ENCODE results near the gene CTXN1.
"Not testable (repeated sequence)": the region's sequence is repeated elsewhere in the genome, so short reads cannot be mapped to it uniquely, and the experiment has no call there.

CTXN1 gene

DNA sequence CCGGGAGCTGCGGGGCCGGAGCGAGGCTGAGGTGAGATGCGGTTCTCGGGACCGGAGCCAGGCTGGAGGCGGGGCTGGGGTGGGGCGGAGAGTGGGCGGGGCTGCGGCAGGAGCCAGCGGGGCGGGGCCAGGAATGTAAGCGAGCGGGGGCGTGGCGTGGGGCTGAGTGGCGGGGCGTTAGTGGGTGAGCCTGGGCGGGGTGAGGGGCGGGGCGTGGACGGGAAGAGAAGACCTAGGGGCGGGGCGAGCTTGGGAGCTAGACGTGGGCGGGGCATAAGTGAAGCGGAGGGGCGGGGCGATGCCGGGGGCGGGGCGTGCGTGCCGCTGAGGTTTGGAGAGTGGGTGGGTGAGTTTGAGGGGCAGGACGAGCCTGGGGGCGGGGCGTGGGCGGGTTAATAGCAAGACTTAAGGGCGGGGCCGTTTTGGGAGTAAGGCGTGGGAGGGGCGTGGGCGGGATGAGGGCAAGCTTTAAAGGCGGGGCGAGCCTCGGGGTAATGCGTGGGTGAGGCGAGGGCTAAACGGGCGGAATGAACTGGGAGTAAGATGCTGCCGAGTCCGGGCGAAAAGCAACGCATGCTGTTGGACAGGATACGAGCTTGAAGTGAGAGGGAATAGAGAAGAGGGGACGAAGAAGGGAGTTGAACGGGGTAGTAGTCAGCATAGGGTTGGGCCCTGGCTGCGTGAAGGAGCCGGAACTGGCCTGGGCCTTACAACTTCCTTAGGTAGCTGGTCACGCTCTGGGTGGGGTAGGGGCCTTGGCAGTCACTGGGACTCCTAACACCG is 5.2 kb downstream of the CTXN1 start:
- FAIRE-seq (peak; percentile 95), DNase-seq (ENCODE audit: insufficient read length, low spot score) (peak; percentile 89)
- no peak for TF ChIP-seq POLR2AphosphoS5 (IDR thresholded peaks at IDR 0.05; ENCODE audit: low read depth, low read length)
- TF ChIP-seq SPI1 (IDR thresholded peaks at IDR 0.05; ENCODE audit: low read depth, low read length): no peak

- peak; percentile 93 for DNase-seq (ENCODE audit: insufficient read length, low spot score)
- TF ChIP-seq PAX5 (IDR thresholded peaks at IDR 0.05; ENCODE audit: insufficient read depth, low read length, severe bottlenecking) (no peak), SPI1 (IDR thresholded peaks at IDR 0.05; ENCODE audit: low read depth, low read length) (no peak), POU2F2 (IDR thresholded peaks at IDR 0.05; ENCODE audit: low read depth, low read length) (no peak), POLR2AphosphoS5 (IDR thresholded peaks at IDR 0.05; ENCODE audit: low read depth, low read length) (no peak), TAF1 (IDR thresholded peaks at IDR 0.05; ENCODE audit: low read depth, low read length) (no peak), POLR2A (IDR thresholded peaks at IDR 0.05; ENCODE audit: low read depth, low read length) (no peak)
- no peak for FAIRE-seq
These were observed 6.1 kb downstream of the CTXN1 start, which contains the start of gene SNAPC2 for GRCh38 chr19:7919610-7920518. TSS of gene SNAPC2 (plus strand) at chr19:7920338. CDS start at chr19:7920367, 29 bp downstream.

GRCh38 chr19:7918615-7919421 is 7.1 kb downstream of the CTXN1 start:
- no peak for DNase-seq (ENCODE audit: insufficient read length, low spot score)
- no peak for TF ChIP-seq SPI1 (IDR thresholded peaks at IDR 0.05; ENCODE audit: low read depth, low read length)
- no peak for TF ChIP-seq POLR2A (IDR thresholded peaks at IDR 0.05; ENCODE audit: low read depth, low read length)
- TF ChIP-seq PAX5 (IDR thresholded peaks at IDR 0.05; ENCODE audit: insufficient read depth, low read length, severe bottlenecking): no peak
- no peak for TF ChIP-seq POU2F2 (IDR thresholded peaks at IDR 0.05; ENCODE audit: low read depth, low read length)
- TF ChIP-seq POLR2AphosphoS5 (IDR thresholded peaks at IDR 0.05; ENCODE audit: low read depth, low read length): no peak
- no peak for TF ChIP-seq TAF1 (IDR thresholded peaks at IDR 0.05; ENCODE audit: low read depth, low read length)
- FAIRE-seq: no peak

DNA sequence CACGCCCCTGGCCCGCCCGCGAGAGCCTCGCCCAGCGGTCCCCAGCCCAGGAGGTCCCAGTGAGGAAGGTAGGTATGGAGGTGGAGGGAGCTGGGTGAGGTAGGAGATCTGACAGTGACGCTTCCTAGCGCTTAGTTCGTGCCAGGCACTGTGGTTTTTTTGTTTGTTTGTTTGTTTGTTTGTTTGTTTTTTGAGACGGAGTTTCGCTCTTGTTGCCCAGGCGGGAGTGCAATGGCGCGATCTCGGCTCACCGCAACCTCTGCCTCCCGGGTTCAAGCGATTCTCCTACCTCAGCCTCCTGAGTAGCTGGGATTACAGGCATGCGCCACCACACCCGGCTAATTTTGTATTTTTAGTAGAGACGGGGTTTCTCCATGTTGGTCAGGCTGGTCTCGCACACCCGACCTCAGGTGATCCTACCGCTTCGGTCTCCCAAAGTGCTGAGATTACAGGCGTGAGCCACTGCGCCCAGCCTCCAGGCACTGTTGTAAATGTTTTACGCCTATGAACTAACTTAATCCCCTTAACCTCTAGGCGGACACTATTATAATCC is 7.8 kb downstream of the CTXN1 start:
- not testable (repeated sequence) for DNase-seq (ENCODE audit: insufficient read length, low spot score); FAIRE-seq

- DNase-seq (ENCODE audit: insufficient read length, low spot score): peak; percentile 78
- FAIRE-seq: peak; percentile 58
These were observed 8.5 kb downstream of the CTXN1 start for GRCh38 chr19:7917267-7918061.

DNA sequence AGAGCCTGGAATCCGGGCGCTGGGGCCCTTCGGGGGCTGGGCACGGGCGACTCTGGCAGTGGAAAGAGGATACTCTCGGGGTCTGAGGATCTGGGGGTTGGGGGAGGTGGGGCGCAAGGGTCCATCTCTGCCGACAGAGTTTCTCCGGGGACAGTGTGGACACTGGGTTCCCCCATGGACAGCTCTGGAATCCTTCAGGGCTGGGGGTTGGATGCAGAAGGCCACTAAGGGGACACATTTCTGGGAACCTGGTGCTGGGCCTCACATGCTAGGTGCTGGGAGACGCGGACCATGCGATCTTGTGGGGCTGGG is 9.0 kb downstream of the CTXN1 start:
- no peak for TF ChIP-seq SPI1 (IDR thresholded peaks at IDR 0.05; ENCODE audit: low read depth, low read length)
- TF ChIP-seq PAX5 (IDR thresholded peaks at IDR 0.05; ENCODE audit: insufficient read depth, low read length, severe bottlenecking): no peak
- no peak for TF ChIP-seq POLR2A (IDR thresholded peaks at IDR 0.05; ENCODE audit: low read depth, low read length)
- TF ChIP-seq TAF1 (IDR thresholded peaks at IDR 0.05; ENCODE audit: low read depth, low read length): no peak
- no peak for TF ChIP-seq POU2F2 (IDR thresholded peaks at IDR 0.05; ENCODE audit: low read depth, low read length)
- no peak for TF ChIP-seq POLR2AphosphoS5 (IDR thresholded peaks at IDR 0.05; ENCODE audit: low read depth, low read length)
- FAIRE-seq: no peak
- no peak for DNase-seq (ENCODE audit: insufficient read length, low spot score)

More at GRCh38 chr19:7917267-7918061, 8.5 kb downstream of the CTXN1 start:
- TF ChIP-seq PAX5 (IDR thresholded peaks at IDR 0.05; ENCODE audit: insufficient read depth, low read length, severe bottlenecking) (no peak), POLR2A (IDR thresholded peaks at IDR 0.05; ENCODE audit: low read depth, low read length) (no peak), TAF1 (IDR thresholded peaks at IDR 0.05; ENCODE audit: low read depth, low read length) (no peak), POU2F2 (IDR thresholded peaks at IDR 0.05; ENCODE audit: low read depth, low read length) (no peak), SPI1 (IDR thresholded peaks at IDR 0.05; ENCODE audit: low read depth, low read length) (no peak), POLR2AphosphoS5 (IDR thresholded peaks at IDR 0.05; ENCODE audit: low read depth, low read length) (no peak)

DNA sequence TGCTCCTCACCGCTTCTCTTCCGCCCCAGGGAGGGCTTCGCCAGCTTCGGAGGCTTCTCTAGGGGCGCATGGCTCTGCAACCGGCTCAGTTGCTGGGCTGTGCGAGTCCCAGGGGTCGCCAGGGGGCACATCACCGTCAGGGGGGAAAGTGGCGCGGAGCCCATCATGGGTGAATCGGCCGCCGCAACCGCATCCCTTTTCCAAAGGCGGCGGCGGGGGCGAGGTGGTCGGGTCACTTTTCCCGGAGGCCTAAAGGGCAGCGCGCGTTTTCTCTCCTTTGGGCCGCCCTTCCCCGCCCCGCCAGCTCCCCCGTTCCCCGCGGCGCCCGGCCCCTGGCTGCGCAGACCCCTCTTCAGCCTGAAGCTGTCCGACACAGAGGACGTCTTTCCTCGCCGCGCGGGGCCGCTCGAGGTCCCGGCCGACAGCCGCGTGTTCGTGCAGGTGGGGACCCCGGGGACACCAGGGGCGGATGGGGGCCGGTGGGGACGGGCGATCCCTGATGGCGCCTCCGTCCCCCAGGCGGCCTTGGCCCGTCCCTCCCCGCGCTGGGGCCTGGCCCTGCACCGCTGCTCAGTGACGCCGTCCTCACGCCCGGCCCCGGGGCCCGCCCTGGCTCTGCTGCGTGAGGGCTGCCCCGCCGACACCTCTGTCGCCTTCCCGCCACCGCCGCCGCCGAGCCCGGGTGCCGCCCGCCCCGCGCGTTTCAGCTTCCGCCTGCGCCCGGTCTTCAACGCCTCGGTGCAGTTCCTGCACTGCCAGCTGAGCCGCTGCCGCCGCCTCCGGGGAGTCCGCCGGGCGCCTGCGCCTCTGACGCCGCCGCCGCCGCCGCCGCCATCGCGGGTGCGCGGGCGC is 9.6 kb downstream of the CTXN1 start:
- DNase-seq (ENCODE audit: insufficient read length, low spot score) (no peak), FAIRE-seq (peak; percentile 72)
- no peak for TF ChIP-seq POLR2A (IDR thresholded peaks at IDR 0.05; ENCODE audit: low read depth, low read length)
- no peak for TF ChIP-seq POLR2AphosphoS5 (IDR thresholded peaks at IDR 0.05; ENCODE audit: low read depth, low read length)
- no peak for TF ChIP-seq SPI1 (IDR thresholded peaks at IDR 0.05; ENCODE audit: low read depth, low read length)
- no peak for TF ChIP-seq TAF1 (IDR thresholded peaks at IDR 0.05; ENCODE audit: low read depth, low read length)
- TF ChIP-seq PAX5 (IDR thresholded peaks at IDR 0.05; ENCODE audit: insufficient read depth, low read length, severe bottlenecking): no peak
- no peak for TF ChIP-seq POU2F2 (IDR thresholded peaks at IDR 0.05; ENCODE audit: low read depth, low read length)

All from GM12891 (cell line).